Femur (tissue), 1 donor: ENCODE results near the gene PCNX4.
A peak's percentile ranks its signal among the peaks of the same experiment; 100 is the strongest.
"Not testable (repeated sequence)": the region's sequence is repeated elsewhere in the genome, so short reads cannot be mapped to it uniquely, and the experiment has no call there.

Source experiments
- DNase-seq: peaks from one replicate; pipeline ENCODE4 v3.0.0-alpha.2; 2017

PCNX4 gene

DNA sequence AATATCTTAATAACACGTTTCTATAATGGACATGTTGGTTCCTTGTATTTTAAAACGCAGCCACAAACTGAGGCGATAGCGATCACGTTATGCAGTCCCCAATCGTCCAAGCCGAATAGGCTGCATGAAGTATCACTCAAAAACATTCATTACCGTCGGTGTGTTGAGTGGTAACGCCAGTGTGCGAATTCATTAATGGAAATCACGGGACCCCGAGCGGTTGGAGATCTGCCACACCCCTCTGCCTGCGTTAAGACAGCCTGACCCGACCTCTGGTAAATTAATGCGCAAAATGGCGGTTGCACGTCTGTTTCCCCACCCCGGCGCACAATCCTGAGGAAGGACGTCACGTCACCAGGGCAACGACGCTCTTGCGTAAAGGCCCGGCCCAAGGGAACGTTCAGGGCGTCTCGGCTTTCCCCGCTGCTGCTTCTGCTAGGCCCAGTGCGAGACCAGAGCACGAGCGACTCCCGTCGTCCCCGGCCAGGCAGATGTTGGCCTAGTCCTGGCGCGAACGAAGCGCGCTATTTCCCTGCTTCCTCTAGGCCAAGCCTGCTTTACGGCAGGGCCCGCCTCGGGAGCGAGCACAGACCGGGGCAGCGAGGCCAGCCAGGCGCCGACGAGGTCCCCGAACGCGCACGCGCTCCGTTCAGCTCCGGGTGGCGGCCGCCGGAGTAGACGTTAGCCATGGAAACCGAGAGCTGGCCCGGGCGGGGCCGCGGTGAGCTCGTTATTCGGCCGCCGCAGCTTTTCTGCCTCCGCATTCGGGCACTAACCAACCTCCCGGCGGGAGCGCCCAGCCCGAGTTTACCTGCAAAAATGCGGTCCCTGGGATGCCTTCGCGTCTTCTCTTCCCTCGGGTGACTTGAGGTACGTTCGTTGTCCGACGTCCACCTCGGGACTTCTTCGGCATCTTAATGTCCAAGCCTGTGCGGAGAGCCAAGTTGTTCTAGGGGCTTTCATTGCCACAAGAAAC, at the start of gene PCNX4:
TSS of gene PCNX4 (plus strand) at position 374 of the 976 bp plus-strand sequence. CDS start 15,716 bp downstream, outside the sequence.
- DNase-seq: peak; percentile 98

- DNase-seq: not testable (repeated sequence)
Observed at GRCh38 chr14:60047976-60048375, 43.7 kb upstream of the PCNX4 start.

GRCh38 chr14:60051721-60052221, 40.0 kb upstream of the PCNX4 start:
- DNase-seq: peak; percentile 60

DNA sequence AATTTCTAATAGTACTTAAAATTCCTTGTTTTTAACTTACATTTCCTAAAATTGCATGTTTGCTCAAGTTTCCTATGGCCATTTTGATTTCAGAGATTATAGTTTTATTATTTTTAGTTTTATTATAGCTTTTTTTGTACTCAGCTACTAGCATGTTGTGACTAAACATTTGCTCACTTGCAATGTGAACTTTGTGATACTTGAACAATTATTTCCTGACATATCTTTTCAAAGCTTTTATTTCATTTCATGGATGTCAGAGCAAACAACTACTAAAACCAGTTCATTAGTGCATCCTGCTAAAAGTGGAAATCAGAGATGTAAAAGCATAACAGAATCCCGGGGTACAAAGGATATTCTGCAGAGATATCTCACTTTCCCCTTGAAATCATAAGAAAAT, 33.6 kb upstream of the PCNX4 start:
- no peak for DNase-seq

DNA sequence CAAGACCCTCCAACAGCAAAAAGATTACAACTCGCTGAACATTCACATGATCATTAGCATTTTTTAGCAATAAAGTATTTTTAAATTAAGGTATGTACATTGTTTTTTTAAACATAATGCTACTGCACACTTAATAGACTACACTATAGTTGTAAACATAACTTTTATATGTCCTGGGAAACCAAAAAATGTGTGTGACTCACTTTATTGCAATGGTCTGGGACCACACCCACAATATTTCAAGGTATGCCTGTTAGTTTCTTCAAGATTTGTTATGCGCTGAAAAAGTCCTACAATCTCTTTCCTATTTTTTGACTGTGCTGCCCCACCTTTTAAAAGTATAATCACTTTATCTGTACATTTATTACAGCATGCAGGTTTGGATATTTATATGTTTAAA, 30.4 kb upstream of the PCNX4 start:
- no peak for DNase-seq

DNA sequence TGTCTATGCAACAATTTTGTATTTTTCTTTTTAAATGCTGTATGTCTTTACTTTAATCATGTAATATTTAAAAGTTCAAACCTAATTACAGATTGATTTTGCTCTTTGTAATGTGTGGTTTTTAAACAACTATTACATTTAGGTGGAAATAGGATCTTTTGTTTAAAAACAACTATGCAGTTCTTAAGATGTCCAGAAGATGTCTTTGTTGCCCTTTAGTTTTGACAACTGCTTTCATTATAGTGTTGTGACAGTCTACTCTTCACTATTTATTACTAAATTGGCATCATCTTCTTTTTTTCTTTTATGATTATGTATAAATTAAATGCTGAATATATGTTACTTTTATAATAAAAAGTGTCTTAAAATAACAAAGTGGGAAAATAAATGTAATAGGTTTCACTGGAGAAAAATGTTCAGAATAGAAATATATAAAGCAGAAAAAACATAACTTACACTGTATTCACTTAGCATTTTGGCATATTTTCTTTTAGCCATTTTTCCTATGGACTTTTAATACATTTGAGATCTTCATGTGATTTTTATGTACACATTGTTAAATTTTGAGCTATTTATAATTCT, 27.1 kb upstream of the PCNX4 start:
- DNase-seq: no peak

- no peak for DNase-seq
Observed at GRCh38 chr14:60067882-60068281, 23.8 kb upstream of the PCNX4 start.

DNA sequence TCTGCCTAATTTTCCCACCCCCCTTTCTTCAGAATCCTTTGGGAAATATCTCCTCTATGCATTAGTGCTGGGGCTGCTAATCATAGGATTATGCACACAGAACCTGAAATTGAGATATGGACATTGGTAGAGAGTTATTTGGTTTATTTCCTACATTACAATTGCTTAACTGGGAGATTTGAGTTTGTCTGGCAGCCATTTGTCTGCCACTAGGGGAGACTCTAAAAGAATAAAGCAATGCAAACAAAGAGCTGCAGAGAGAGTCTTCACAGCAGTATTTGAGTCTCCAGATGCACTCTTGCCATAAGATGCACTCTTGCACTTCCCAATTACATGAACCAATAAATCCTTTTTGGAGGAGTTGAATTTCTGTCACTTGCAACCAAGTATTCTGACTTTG, 12.0 kb upstream of the PCNX4 start:
- no peak for DNase-seq

DNA sequence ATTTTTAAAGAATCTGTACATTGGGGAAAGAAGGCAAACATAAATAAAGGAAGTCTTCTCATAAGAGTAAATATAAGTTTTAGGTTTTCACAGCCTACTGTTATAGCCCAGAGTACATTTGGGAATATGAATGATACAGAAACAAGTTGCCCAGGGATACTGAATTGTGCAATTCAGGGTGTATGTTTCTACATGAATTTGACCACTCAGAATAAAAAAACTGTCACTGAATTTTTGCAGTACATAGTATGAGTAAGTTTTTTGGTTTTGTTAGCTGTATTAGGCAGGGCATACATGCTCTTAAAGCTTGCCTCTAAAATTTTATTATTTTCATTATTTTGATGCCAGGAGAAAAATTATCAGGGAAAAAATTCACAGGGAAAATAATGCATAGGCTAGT, 6.6 kb upstream of the PCNX4 start:
- no peak for DNase-seq

DNA sequence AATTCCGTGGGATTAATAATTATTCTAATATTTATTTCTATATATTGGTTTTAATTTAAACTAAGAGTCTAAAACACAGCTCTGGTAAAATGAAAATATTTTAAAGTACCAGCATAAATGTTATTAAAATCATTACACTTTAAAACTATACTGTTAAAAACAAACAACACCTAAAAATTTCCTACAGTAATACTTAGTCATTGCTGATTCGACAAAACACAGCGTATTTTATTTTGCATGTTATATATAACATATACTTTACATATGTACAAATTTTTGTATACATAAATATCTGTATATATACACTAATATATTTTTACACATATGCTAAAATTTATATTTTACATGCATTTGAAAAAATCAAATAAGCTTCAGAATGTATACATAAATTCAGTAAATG, 6.0 kb upstream of the PCNX4 start:
- no peak for DNase-seq

DNA sequence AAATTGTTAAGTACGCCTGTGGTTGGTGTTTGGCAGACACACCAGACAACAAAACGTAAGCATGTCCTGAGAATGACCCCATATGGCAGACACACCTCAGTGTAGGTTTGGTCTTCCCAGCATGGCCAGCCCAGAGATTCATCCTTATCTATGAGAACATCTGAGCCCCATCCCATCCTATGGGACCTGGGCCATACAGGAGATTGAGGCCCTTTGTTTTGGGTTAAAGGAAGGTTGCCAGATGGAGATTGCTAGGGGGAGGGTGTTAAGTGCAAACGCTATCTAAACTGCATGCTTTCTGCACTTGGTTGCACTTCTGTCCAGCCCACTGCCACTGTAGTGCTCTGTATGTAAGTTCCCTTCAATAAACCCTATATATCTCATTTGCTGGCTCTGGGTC, 4.1 kb upstream of the PCNX4 start:
- DNase-seq: no peak

DNA sequence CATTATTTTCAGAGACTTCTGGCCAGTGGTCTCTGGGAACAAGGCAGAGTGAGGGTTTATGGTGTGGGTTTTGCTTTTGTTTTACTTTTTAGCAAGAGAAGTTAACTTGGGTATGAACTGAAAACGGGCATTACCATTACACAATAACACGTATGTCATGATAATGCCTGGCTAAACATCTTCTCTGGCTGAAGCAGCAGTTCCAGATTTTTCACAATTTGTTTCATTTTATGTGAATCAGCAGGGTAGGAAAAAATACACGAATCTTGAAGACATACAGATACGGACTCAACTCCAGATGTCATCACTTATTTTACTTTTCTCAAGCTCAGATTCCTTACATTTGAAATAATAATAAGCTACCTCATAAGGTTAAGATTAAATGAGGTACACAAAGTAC, 2.5 kb upstream of the PCNX4 start:
- no peak for DNase-seq

- DNase-seq: peak; percentile 85
Observed at GRCh38 chr14:60090864-60091519, 731 bp upstream of the PCNX4 start.

GRCh38 chr14:60092526-60092920, 800 bp downstream of the PCNX4 start:
- peak; percentile 50 for DNase-seq

DNA sequence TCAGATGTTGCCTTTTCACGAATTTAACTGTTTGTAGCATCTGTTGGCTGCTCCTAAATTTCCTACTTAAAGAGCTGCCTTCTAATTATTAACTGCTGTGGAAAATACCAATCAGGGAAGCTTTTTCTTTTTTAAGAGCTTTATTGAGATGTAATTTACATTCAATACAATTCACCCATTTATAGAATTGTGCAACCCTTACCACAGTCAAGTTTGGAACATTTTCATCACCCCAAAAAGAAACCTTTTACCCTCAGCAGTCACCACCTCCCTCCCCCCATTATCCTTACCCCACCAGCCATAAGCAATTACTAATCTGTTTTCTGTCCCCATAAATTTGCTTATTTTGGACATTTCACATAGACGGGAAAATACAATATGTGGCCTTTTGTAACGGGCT, 1.4 kb downstream of the PCNX4 start:
- no peak for DNase-seq

DNA sequence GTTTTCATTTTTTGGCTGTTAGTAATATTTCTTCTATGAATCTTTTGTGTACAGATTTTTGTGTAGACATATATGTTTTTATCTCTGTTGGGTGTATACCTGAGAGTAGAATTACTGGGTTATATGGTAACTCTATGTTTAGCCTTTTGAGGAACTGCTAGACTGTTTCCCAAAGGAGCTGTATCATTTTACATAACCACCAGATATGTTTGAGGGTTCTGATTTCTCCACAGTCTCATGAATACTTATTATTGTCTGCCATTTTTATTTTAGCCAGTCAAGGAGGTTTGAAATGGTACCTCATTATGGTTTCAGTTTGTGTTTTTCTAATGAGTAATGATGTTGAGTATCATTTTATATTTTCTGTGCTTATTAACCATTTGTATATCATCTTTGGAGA, 1.9 kb downstream of the PCNX4 start:
- DNase-seq: no peak

- DNase-seq: no peak
Observed at GRCh38 chr14:60094306-60094897, 2.7 kb downstream of the PCNX4 start.

- DNase-seq: no peak
Observed at GRCh38 chr14:60095231-60095630, 3.5 kb downstream of the PCNX4 start.

DNA sequence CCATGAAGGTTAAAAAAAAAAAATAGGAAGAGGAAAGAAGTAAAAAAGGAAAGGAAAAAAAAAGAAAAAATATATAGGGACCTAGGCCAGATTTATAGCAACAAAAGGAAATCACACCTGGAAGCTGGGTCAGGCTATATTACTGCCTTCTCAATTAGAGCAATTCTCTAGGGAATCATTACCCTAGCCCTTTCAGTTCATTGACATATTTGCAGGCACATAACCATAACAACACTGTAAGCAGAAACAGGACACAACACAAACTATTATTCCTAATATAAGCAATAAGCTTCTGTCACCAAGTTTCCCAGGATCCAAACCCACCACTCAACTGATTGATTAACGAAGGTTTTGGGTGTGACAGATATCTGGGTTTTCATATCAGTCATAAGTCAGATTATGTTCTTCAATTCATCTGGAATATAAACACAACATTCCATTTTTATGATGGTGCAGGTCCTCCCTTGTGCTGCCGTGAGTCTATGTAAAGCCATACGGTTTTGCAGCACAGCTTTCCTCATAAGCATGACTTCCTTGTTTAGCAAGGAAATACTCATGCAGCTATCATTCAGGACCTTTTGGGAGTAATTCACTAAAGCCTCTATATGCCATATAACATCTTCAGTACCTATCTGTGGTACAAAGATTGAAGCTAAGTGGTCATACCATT, 4.2 kb downstream of the PCNX4 start:
- DNase-seq: no peak

GRCh38 chr14:60097974-60098373, 6.3 kb downstream of the PCNX4 start:
- no peak for DNase-seq

- not testable (repeated sequence) for DNase-seq
Observed at GRCh38 chr14:60099855-60100254, 8.1 kb downstream of the PCNX4 start.

DNA sequence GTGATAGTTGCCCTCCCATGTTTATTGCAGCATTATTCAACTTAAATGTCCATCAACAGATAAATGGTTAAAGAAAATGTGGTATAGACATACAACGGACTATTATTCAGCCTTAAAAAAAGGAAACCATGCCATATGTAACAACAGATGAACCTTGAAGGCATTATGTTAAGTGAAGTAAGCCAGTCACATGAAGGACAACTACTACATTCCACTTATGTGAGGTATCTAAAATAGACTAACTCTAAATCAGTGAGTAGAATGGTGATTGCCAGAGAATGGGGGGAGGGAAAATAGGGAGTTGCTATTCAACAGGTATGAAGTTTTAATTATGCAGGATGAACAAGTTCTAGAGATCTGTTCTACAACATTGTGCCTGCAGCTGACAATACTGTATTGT, 10.1 kb downstream of the PCNX4 start:
- DNase-seq: no peak

- DNase-seq: no peak
Observed at GRCh38 chr14:60102389-60102788, 10.7 kb downstream of the PCNX4 start.
